HEK293 (cell line): ENCODE measurements around the gene B4GALNT3.

Source experiments
- EGR2 ChIP-seq: fragments of 450-650 bp; formaldehyde crosslinking; IDR thresholded peaks from 2 replicates; pipeline ENCODE4 v1.5.1; 2016; ENCODE audit warnings: low read depth, missing biosample characterization, missing genetic modification characterization
- GLIS2 ChIP-seq: fragments of 450-650 bp; formaldehyde crosslinking; IDR thresholded peaks from 2 replicates; pipeline ENCODE4 v1.5.1; 2016; ENCODE audit warnings: missing biosample characterization, missing genetic modification characterization
- HOXC10 ChIP-seq: sonication (generic); formaldehyde crosslinking; IDR thresholded peaks from 2 replicates; pipeline ENCODE4 v1.8.1; 2023; ENCODE audit warnings: mild to moderate bottlenecking, missing genetic modification reagents
- IKZF3 ChIP-seq: fragments of 450-650 bp; IDR thresholded peaks from 2 replicates; pipeline ENCODE4 v1.5.0; 2018; ENCODE audit warnings: missing biosample characterization, mild to moderate bottlenecking, missing genetic modification characterization, moderate library complexity
- KLF8 ChIP-seq: fragments of 450-650 bp; formaldehyde crosslinking; IDR thresholded peaks from 2 replicates; pipeline ENCODE4 v1.5.1; 2016; ENCODE audit warnings: missing biosample characterization, missing genetic modification characterization
- OSR2 ChIP-seq: fragments of 450-650 bp; formaldehyde crosslinking; IDR thresholded peaks from 2 replicates; pipeline ENCODE4 v1.5.1; 2016; ENCODE audit warnings: missing biosample characterization, missing genetic modification characterization
- PATZ1 ChIP-seq: fragments of 450-650 bp; formaldehyde crosslinking; IDR thresholded peaks from 2 replicates; pipeline ENCODE4 v1.5.1; 2016; ENCODE audit warnings: missing biosample characterization, missing genetic modification characterization
- PRDM10 ChIP-seq: fragments of 450-650 bp; formaldehyde crosslinking; IDR thresholded peaks from 2 replicates; pipeline ENCODE4 v1.5.1; 2016; ENCODE audit warnings: missing biosample characterization, missing genetic modification characterization
- SP3 ChIP-seq: fragments of 450-650 bp; formaldehyde crosslinking; IDR thresholded peaks from 2 replicates; pipeline ENCODE4 v1.5.1; 2016; ENCODE audit warnings: missing biosample characterization, missing genetic modification characterization
- SP7 ChIP-seq: fragments of 450-650 bp; formaldehyde crosslinking; IDR thresholded peaks from 2 replicates; pipeline ENCODE4 v1.5.1; 2016; ENCODE audit warnings: missing biosample characterization, missing genetic modification characterization
- YY1 ChIP-seq: fragments of 450-650 bp; formaldehyde crosslinking; IDR thresholded peaks from 2 replicates; pipeline ENCODE4 v1.5.1; 2018; ENCODE audit warnings: missing biosample characterization, missing genetic modification characterization
- ZBTB20 ChIP-seq: fragments of 450-650 bp; formaldehyde crosslinking; IDR thresholded peaks from 2 replicates; pipeline ENCODE4 v1.5.1; 2016; ENCODE audit warnings: missing biosample characterization, missing genetic modification characterization
- ZBTB48 ChIP-seq: fragments of 450-650 bp; formaldehyde crosslinking; IDR thresholded peaks from 2 replicates; pipeline ENCODE4 v1.5.1; 2016; ENCODE audit warnings: missing biosample characterization, missing genetic modification characterization
- ZBTB8A ChIP-seq: fragments of 450-650 bp; formaldehyde crosslinking; IDR thresholded peaks from 2 replicates; pipeline ENCODE4 v1.5.1; 2016; ENCODE audit warnings: missing biosample characterization, missing genetic modification characterization
- ZEB2 ChIP-seq: fragments of 450-650 bp; formaldehyde crosslinking; IDR thresholded peaks from 2 replicates; pipeline ENCODE4 v1.5.1; 2016; ENCODE audit warnings: missing biosample characterization, missing genetic modification characterization
- ZFHX2 ChIP-seq: fragments of 450-650 bp; formaldehyde crosslinking; conservative IDR thresholded peaks from 2 replicates; pipeline ENCODE4 v1.5.1; 2016; ENCODE audit warnings: missing biosample characterization, missing genetic modification characterization
- ZFP69B ChIP-seq: fragments of 450-650 bp; formaldehyde crosslinking; IDR thresholded peaks from 2 replicates; pipeline ENCODE4 v1.5.1; 2016; ENCODE audit warnings: missing biosample characterization, missing genetic modification characterization
- ZNF335 ChIP-seq: fragments of 450-650 bp; formaldehyde crosslinking; conservative IDR thresholded peaks from 2 replicates; pipeline ENCODE4 v1.5.1; 2016; ENCODE audit warnings: missing biosample characterization, missing genetic modification characterization
- ZNF423 ChIP-seq: fragments of 450-650 bp; formaldehyde crosslinking; IDR thresholded peaks from 2 replicates; pipeline ENCODE4 v1.5.1; 2016; ENCODE audit warnings: missing biosample characterization, missing genetic modification characterization
- ZNF501 ChIP-seq: fragments of 450-650 bp; formaldehyde crosslinking; IDR thresholded peaks from 2 replicates; pipeline ENCODE4 v1.5.1; 2016; ENCODE audit warnings: missing biosample characterization, missing genetic modification characterization
- ZNF518A ChIP-seq: fragments of 450-650 bp; formaldehyde crosslinking; conservative IDR thresholded peaks from 2 replicates; pipeline ENCODE4 v1.5.1; 2016; ENCODE audit warnings: low read depth, missing biosample characterization, missing genetic modification characterization
- ZNF530 ChIP-seq: fragments of 450-650 bp; formaldehyde crosslinking; IDR thresholded peaks from 2 replicates; pipeline ENCODE4 v1.5.1; 2016; ENCODE audit warnings: low read depth, missing biosample characterization, missing genetic modification characterization
- ZNF560 ChIP-seq: fragments of 450-650 bp; formaldehyde crosslinking; IDR thresholded peaks from 2 replicates; pipeline ENCODE4 v1.5.1; 2017; ENCODE audit warnings: missing biosample characterization, missing genetic modification characterization, borderline replicate concordance
- ZNF629 ChIP-seq: fragments of 450-650 bp; formaldehyde crosslinking; IDR thresholded peaks from 2 replicates; pipeline ENCODE4 v1.5.1; 2017; ENCODE audit warnings: missing biosample characterization, missing genetic modification characterization
- ZNF692 ChIP-seq: fragments of 450-650 bp; formaldehyde crosslinking; IDR thresholded peaks from 2 replicates; pipeline ENCODE4 v1.5.1; 2016; ENCODE audit warnings: missing biosample characterization, missing genetic modification characterization
- ZNF76 ChIP-seq: fragments of 450-650 bp; formaldehyde crosslinking; IDR thresholded peaks from 2 replicates; pipeline ENCODE4; 2016; ENCODE audit warnings: low read depth, missing biosample characterization, missing genetic modification characterization, borderline replicate concordance
- ZSCAN30 ChIP-seq: fragments of 450-650 bp; IDR thresholded peaks from 2 replicates; pipeline ENCODE4 v1.5.1; 2018; ENCODE audit warnings: missing biosample characterization, mild to moderate bottlenecking, missing genetic modification characterization, moderate library complexity

The B4GALNT3 gene

GRCh38 chr12:459430-460258, at the start of gene B4GALNT3 (continued):
- no peak for TF ChIP-seq ZNF518A
- TF ChIP-seq ZFP69B (tag by site-specific recombination), result peak; percentile 81
- TF ChIP-seq ZNF560 (tag by site-specific recombination), result no peak
- peak; percentile 32; the same call in 1 of the 2 replicates for TF ChIP-seq KLF8 (tag by site-specific recombination)
- TF ChIP-seq ZNF530 (tag by site-specific recombination), result no peak
- TF ChIP-seq SP7 (tag by site-specific recombination), result peak; percentile 53; the same call in 1 of the 2 replicates
- TF ChIP-seq PRDM10 (tag by site-specific recombination), result peak; percentile 87
- TF ChIP-seq EGR2 (tag by site-specific recombination), result peak; percentile 78
- peak; percentile 76 for TF ChIP-seq ZNF335 (tag by site-specific recombination)
- peak; percentile 90 for TF ChIP-seq GLIS2 (tag by site-specific recombination)
- 0 out of 2 replicates have a peak, but pooled peaks have one; percentile 18 for TF ChIP-seq ZNF629 (tag by site-specific recombination)
- TF ChIP-seq ZEB2, result 0 out of 2 replicates have a peak, but pooled peaks have one; percentile 40
- TF ChIP-seq PATZ1, result peak; percentile 80
- no peak for TF ChIP-seq ZNF423 (tag by site-specific recombination)
- TF ChIP-seq ZSCAN30 (tag by site-specific recombination), result peak; percentile 52; the same call in 1 of the 2 replicates
- peak; percentile 76 for TF ChIP-seq ZNF692 (tag by site-specific recombination)
- peak; percentile 52; the same call in 1 of the 2 replicates for TF ChIP-seq ZNF501 (tag by site-specific recombination)
- peak; percentile 66 for TF ChIP-seq SP3
- TF ChIP-seq HOXC10 (CRISPR knock-in tag), result no peak
- no peak for TF ChIP-seq YY1 (tag by site-specific recombination)
- TF ChIP-seq ZFHX2, result peak; percentile 79
- TF ChIP-seq ZBTB8A, result peak; percentile 85
- TF ChIP-seq IKZF3 (tag by site-specific recombination), result no peak
- peak; percentile 30; the same call in 1 of the 2 replicates for TF ChIP-seq ZNF76 (tag by site-specific recombination)
- TF ChIP-seq OSR2 (tag by site-specific recombination), result peak; percentile 44; the same call in 1 of the 2 replicates
- TF ChIP-seq ZBTB20 (tag by site-specific recombination), result peak; percentile 26; the same call in 1 of the 2 replicates
- peak; percentile 78 for TF ChIP-seq ZBTB48 (tag by site-specific recombination)
